Measurements from ENCODE around the gene ESYT3. TPM values are rescaled to one million over a fixed set of nuclear protein-coding genes. Genes with fewer than 3 reads are reported as not detected.

Gene ESYT3
- total and polyA plus RNA-seq, 2 of the 8 experiments (the other 6 are each of a cell fraction or from before 2014, with no cell fraction given) = 4.4 to 7.3 TPM

DNA sequence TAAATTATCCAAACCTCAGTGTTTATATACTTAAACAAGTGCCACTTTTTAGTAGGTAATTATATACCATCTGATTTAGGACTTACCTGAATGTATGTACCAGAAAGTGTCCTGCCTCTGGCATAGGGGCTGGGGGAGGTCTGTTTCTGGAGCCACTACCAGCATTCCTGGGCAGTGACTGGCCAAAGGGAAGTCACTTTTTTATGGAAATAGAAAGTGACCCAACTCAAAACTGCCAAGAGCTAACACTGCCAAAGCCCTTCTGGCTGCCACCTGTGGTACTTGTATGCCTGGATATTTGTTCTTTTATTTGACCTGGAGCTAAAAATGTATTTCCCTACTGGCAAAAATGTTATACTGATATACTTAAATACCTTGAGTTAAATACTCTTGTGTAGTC is 42.7 kb downstream of the ESYT3 start:
- Histone ChIP-seq H4K20me1 (replicated peaks in 1 of 2; ENCODE audit: control insufficient read depth in 1 of 2, insufficient read depth in 2 of 2, low read length in 2 of 2) (no peaks in the 10 kb centered on the region), H3K9ac (replicated peaks in 1 of 4; ENCODE audit: extremely low read depth in 1 of 4, low read depth in 3 of 4, low read length in 3 of 4) (no peak overlapping the region), H3K56ac (replicated peaks; ENCODE audit: insufficient read length, low read depth, low read length) (no peak overlapping the region), H2AK5ac (ENCODE audit: low read depth, low read length) (no peak overlapping the region), H3K14ac (ENCODE audit: insufficient read length) (no peak overlapping the region), H3K27me3 (replicated peaks in 1 of 4; ENCODE audit: control insufficient read depth in 3 of 4, extremely low read depth in 1 of 4, insufficient read depth in 3 of 4, low read length in 3 of 4) (peaks cover 0 to 1% (median 0%) of the 10 kb centered on the region in 4 experiments; a peak in 1 of 7 replicates), H2BK5ac (ENCODE audit: low read depth, low read length) (no peak overlapping the region), H3K27ac (ENCODE audit: low read depth, low read length) (no peak overlapping the region), H4K5ac (ENCODE audit: insufficient read length, low read depth, low read length) (no peak overlapping the region), H3K4me1 (replicated peaks in 1 of 4; ENCODE audit: control insufficient read depth in 3 of 4, insufficient read depth in 4 of 4, low read length in 3 of 4) (peaks cover 0 to 2% (median 0%) of the 10 kb centered on the region in 4 experiments; a peak in 1 of 7 replicates), H3K18ac (ENCODE audit: extremely low read depth, low read length) (no peak overlapping the region), H2BK20ac (ENCODE audit: low read length) (no peak overlapping the region), H3K23ac (ENCODE audit: insufficient read length) (no peak overlapping the region), H2BK12ac (ENCODE audit: low read depth, low read length) (no peak overlapping the region), H3K4ac (replicated peaks; ENCODE audit: insufficient read length, low read depth, low read length) (no peak overlapping the region), H3K4me2 (ENCODE audit: insufficient read depth in 1 of 2, low read depth in 2 of 2, low read length in 2 of 2) (no peak overlapping the region), H3K9me3 (ENCODE audit: insufficient read depth in 2 of 2, low read depth in 1 of 2, low read length in 1 of 2) (no peaks in the 10 kb centered on the region), H2BK120ac (replicated peaks; ENCODE audit: low read depth, low read length) (no peak overlapping the region), H4K8ac (ENCODE audit: extremely low read depth, insufficient read depth, low read length) (no peak overlapping the region), H3K79me2 (ENCODE audit: control insufficient read depth in 1 of 2, insufficient read depth in 2 of 2, low read length in 2 of 2) (no peaks in the 10 kb centered on the region), H3K4me3 (ENCODE audit: extremely low read depth in 1 of 4, insufficient read depth in 2 of 4, low read depth in 3 of 4, low read length in 4 of 4) (no peak overlapping the region), H2BK15ac (ENCODE audit: low read length) (no peak overlapping the region), H3K36me3 (ENCODE audit: control insufficient read depth in 2 of 4, insufficient read depth in 4 of 4, low read length in 3 of 4) (no peaks in the 10 kb centered on the region; a peak in 2 of 8 replicates), H3K79me1 (ENCODE audit: low read depth, low read length) (no peaks in the 10 kb centered on the region), H2AFZ (ENCODE audit: low read length) (no peak overlapping the region), H4K91ac (replicated peaks; ENCODE audit: insufficient read length, low read length) (no peak overlapping the region), H3K23me2 (ENCODE audit: low read depth, low read length) (no peaks in the 10 kb centered on the region)
- DNase-seq (ENCODE audit: low read depth in 1 of 2, low spot score in 2 of 2) (no peak), FAIRE-seq (no peak)
- ChIA-PET POLR2A (ENCODE audit: partially characterized antibody) (interaction anchor here (0.7 kb wide), 1 partner anchor 439 kb away, joined by 3 read pairs; no protein-coding TSS in a partner anchor), CTCF (ENCODE audit: partially characterized antibody) (interaction anchor here (0.5 to 1.9 kb wide), 8 partner anchors 8 to 1243 kb away, joined by 3 to 5 read pairs (median 4); no protein-coding TSS in a partner anchor)
- no peak for TF ChIP-seq POU5F1 (IDR thresholded peaks at IDR 0.05; ENCODE audit: low read depth, low read length)

Measured in H1 (cell line).